Measurements from ENCODE around the gene POLR2A.

The POLR2A gene

DNA sequence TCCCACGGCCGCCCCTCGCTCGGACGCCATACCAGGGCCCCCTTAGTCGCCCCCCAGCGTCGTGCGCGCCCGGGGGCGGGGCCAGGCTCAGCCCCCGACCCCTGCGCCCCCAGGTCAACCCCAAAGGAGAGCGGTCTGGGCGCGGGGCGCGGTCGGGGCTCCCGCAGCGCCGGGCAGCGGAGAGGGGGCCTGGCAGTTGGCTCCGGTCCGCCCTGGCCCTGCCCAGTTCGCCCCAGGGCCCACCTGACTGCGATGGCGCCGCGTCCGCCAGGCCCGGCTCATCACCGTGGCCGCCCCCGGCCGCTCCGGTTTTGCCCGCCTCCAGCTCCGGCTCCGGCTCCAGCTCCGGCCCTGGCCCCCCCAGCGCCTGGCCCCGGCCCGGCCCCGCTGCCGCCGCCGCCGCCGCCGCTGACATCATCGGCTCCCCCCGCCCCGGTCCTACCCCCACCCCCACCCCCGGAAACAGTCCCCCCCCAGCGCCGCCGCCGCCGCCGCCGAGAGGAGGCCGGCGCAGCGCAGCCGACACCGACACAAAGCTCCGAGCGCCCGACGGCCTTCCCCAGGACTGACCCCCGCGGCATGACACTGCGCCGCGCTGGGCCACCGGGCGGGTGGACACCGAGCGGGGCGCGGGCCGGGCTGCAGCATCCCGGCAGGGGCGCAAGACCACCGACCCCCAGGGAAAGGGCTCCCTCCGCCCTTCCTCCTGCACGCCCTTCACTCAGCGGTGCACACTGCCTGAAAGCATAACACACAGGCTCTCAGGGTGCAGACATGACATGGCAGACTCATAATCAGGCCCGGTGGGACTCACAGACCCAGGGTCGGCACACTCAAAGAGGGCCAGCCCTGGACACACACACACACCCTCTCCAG, 4.7 kb upstream of the POLR2A start, which contains the start of gene ZBTB4 (continued):
- TF ChIP-seq ZBTB7A (tag by site-specific recombination; IDR thresholded peaks at IDR 0.05; ENCODE audit: low read depth): no peak
- peak; percentile 90 for TF ChIP-seq ZBTB8A (tag by site-specific recombination; IDR thresholded peaks at IDR 0.05)
- TF ChIP-seq SP7 (tag by site-specific recombination; IDR thresholded peaks at IDR 0.05): peak; percentile 16; the same call in 1 of the 2 replicates
- TF ChIP-seq YY1 (tag by site-specific recombination; IDR thresholded peaks at IDR 0.05): peak; percentile 52; the same call in 1 of the 2 replicates
- 0 out of 2 replicates have a peak, but pooled peaks have one; percentile 14 for TF ChIP-seq ZSCAN30 (tag by site-specific recombination; IDR thresholded peaks at IDR 0.05)
- no peak for TF ChIP-seq TRIM28 (IDR thresholded peaks at IDR 0.05; ENCODE audit: borderline replicate concordance, low read length)
- TF ChIP-seq ZNF548 (tag by site-specific recombination; IDR thresholded peaks at IDR 0.05): no peak
- no peak for TF ChIP-seq ZNF658 (tag by site-specific recombination; IDR thresholded peaks at IDR 0.05)
- TF ChIP-seq KLF9 (tag by site-specific recombination; IDR thresholded peaks at IDR 0.05; ENCODE audit: low read depth): no peak
- peak; percentile 67; the same call in 1 of the 2 replicates for TF ChIP-seq KLF10 (tag by site-specific recombination; IDR thresholded peaks at IDR 0.05)
- TF ChIP-seq HOXC10 (CRISPR knock-in tag; IDR thresholded peaks at IDR 0.05): peak; percentile 58; the same call in 1 of the 2 replicates
- TF ChIP-seq KLF1 (tag by site-specific recombination; IDR thresholded peaks at IDR 0.05): peak; percentile 96
- TF ChIP-seq, protein P1, sequence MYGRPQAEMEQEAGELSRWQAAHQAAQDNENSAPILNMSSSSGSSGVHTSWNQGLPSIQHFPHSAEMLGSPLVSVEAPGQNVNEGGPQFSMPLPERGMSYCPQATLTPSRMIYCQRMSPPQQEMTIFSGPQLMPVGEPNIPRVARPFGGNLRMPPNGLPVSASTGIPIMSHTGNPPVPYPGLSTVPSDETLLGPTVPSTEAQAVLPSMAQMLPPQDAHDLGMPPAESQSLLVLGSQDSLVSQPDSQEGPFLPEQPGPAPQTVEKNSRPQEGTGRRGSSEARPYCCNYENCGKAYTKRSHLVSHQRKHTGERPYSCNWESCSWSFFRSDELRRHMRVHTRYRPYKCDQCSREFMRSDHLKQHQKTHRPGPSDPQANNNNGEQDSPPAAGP (tag by site-specific recombination; IDR thresholded peaks at IDR 0.05): peak; percentile 79
- TF ChIP-seq ZNF596 (tag by site-specific recombination; IDR thresholded peaks at IDR 0.05): 0 out of 2 replicates have a peak, but pooled peaks have one; percentile 6
- TF ChIP-seq ZNF654 (tag by site-specific recombination; IDR thresholded peaks at IDR 0.05; ENCODE audit: low read depth): no peak
- TF ChIP-seq, protein P2, sequence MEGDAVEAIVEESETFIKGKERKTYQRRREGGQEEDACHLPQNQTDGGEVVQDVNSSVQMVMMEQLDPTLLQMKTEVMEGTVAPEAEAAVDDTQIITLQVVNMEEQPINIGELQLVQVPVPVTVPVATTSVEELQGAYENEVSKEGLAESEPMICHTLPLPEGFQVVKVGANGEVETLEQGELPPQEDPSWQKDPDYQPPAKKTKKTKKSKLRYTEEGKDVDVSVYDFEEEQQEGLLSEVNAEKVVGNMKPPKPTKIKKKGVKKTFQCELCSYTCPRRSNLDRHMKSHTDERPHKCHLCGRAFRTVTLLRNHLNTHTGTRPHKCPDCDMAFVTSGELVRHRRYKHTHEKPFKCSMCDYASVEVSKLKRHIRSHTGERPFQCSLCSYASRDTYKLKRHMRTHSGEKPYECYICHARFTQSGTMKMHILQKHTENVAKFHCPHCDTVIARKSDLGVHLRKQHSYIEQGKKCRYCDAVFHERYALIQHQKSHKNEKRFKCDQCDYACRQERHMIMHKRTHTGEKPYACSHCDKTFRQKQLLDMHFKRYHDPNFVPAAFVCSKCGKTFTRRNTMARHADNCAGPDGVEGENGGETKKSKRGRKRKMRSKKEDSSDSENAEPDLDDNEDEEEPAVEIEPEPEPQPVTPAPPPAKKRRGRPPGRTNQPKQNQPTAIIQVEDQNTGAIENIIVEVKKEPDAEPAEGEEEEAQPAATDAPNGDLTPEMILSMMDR (tag by site-specific recombination; IDR thresholded peaks at IDR 0.05): peak; percentile 64; the same call in 1 of the 2 replicates
- TF ChIP-seq ZNF776 (tag by site-specific recombination; IDR thresholded peaks at IDR 0.05; ENCODE audit: borderline replicate concordance): no peak
- peak; percentile 49; the same call in 1 of the 2 replicates for TF ChIP-seq ZIC2 (tag by site-specific recombination; IDR thresholded peaks at IDR 0.05)
- TF ChIP-seq, protein P3, sequence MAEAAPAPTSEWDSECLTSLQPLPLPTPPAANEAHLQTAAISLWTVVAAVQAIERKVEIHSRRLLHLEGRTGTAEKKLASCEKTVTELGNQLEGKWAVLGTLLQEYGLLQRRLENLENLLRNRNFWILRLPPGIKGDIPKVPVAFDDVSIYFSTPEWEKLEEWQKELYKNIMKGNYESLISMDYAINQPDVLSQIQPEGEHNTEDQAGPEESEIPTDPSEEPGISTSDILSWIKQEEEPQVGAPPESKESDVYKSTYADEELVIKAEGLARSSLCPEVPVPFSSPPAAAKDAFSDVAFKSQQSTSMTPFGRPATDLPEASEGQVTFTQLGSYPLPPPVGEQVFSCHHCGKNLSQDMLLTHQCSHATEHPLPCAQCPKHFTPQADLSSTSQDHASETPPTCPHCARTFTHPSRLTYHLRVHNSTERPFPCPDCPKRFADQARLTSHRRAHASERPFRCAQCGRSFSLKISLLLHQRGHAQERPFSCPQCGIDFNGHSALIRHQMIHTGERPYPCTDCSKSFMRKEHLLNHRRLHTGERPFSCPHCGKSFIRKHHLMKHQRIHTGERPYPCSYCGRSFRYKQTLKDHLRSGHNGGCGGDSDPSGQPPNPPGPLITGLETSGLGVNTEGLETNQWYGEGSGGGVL (tag by site-specific recombination; IDR thresholded peaks at IDR 0.05): peak; percentile 73; the same call in 1 of the 2 replicates
- TF ChIP-seq, protein P4, sequence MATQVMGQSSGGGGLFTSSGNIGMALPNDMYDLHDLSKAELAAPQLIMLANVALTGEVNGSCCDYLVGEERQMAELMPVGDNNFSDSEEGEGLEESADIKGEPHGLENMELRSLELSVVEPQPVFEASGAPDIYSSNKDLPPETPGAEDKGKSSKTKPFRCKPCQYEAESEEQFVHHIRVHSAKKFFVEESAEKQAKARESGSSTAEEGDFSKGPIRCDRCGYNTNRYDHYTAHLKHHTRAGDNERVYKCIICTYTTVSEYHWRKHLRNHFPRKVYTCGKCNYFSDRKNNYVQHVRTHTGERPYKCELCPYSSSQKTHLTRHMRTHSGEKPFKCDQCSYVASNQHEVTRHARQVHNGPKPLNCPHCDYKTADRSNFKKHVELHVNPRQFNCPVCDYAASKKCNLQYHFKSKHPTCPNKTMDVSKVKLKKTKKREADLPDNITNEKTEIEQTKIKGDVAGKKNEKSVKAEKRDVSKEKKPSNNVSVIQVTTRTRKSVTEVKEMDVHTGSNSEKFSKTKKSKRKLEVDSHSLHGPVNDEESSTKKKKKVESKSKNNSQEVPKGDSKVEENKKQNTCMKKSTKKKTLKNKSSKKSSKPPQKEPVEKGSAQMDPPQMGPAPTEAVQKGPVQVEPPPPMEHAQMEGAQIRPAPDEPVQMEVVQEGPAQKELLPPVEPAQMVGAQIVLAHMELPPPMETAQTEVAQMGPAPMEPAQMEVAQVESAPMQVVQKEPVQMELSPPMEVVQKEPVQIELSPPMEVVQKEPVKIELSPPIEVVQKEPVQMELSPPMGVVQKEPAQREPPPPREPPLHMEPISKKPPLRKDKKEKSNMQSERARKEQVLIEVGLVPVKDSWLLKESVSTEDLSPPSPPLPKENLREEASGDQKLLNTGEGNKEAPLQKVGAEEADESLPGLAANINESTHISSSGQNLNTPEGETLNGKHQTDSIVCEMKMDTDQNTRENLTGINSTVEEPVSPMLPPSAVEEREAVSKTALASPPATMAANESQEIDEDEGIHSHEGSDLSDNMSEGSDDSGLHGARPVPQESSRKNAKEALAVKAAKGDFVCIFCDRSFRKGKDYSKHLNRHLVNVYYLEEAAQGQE (tag by site-specific recombination; IDR thresholded peaks at IDR 0.05): 0 out of 2 replicates have a peak, but pooled peaks have one; percentile 28
- TF ChIP-seq, protein P5, sequence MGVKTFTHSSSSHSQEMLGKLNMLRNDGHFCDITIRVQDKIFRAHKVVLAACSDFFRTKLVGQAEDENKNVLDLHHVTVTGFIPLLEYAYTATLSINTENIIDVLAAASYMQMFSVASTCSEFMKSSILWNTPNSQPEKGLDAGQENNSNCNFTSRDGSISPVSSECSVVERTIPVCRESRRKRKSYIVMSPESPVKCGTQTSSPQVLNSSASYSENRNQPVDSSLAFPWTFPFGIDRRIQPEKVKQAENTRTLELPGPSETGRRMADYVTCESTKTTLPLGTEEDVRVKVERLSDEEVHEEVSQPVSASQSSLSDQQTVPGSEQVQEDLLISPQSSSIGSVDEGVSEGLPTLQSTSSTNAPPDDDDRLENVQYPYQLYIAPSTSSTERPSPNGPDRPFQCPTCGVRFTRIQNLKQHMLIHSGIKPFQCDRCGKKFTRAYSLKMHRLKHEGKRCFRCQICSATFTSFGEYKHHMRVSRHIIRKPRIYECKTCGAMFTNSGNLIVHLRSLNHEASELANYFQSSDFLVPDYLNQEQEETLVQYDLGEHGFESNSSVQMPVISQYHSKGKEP (tag by site-specific recombination; IDR thresholded peaks at IDR 0.05): 0 out of 2 replicates have a peak, but pooled peaks have one; percentile 19
- 0 out of 2 replicates have a peak, but pooled peaks have one; percentile 1 for TF ChIP-seq EGR2 (tag by site-specific recombination; IDR thresholded peaks at IDR 0.05; ENCODE audit: low read depth)
- no peak for TF ChIP-seq ZNF350 (tag by site-specific recombination; IDR thresholded peaks at IDR 0.05)
- TF ChIP-seq, protein P6, sequence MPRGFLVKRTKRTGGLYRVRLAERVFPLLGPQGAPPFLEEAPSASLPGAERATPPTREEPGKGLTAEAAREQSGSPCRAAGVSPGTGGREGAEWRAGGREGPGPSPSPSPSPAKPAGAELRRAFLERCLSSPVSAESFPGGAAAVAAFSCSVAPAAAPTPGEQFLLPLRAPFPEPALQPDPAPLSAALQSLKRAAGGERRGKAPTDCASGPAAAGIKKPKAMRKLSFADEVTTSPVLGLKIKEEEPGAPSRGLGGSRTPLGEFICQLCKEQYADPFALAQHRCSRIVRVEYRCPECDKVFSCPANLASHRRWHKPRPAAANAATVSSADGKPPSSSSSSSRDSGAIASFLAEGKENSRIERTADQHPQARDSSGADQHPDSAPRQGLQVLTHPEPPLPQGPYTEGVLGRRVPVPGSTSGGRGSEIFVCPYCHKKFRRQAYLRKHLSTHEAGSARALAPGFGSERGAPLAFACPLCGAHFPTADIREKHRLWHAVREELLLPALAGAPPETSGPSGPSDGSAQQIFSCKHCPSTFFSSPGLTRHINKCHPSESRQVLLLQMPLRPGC (tag by site-specific recombination; IDR thresholded peaks at IDR 0.05): 0 out of 2 replicates have a peak, but pooled peaks have one; percentile 28
- TF ChIP-seq TCF7L2 (IDR thresholded peaks at IDR 0.05; ENCODE audit: borderline replicate concordance, low read depth, low read length): no peak
- TF ChIP-seq SP3 (tag by site-specific recombination; IDR thresholded peaks at IDR 0.05): 0 out of 2 replicates have a peak, but pooled peaks have one; percentile 14
- no peak for TF ChIP-seq ZNF19 (tag by site-specific recombination; IDR thresholded peaks at IDR 0.05; ENCODE audit: low read depth)

Measured in HEK293 (cell line).